GM15510 (cell line): ENCODE data around the gene MEGF8.

Source experiments
- POLR2A ChIP-seq: IDR thresholded peaks from 3 replicates; pipeline ENCODE4 v1.6.1; 2011; ENCODE audit warnings: borderline replicate concordance; ENCODE audit not compliant: insufficient read length; ENCODE audit errors: extremely low read depth

The MEGF8 gene

GRCh38 chr19:42284066-42284501, 41.4 kb upstream of the MEGF8 start:
- peak; percentile 54 for TF ChIP-seq POLR2A

- TF ChIP-seq POLR2A = no peak
Measured at GRCh38 chr19:42284591-42285341, 40.7 kb upstream of the MEGF8 start.

GRCh38 chr19:42285541-42285941, 39.9 kb upstream of the MEGF8 start:
- TF ChIP-seq POLR2A = no peak

- no peak for TF ChIP-seq POLR2A
Measured at GRCh38 chr19:42285988-42286348, 39.5 kb upstream of the MEGF8 start.

GRCh38 chr19:42286349-42287016, 39.0 kb upstream of the MEGF8 start:
- no peak for TF ChIP-seq POLR2A

- TF ChIP-seq POLR2A = no peak
Measured at GRCh38 chr19:42287017-42287826, 38.2 kb upstream of the MEGF8 start.

- no peak for TF ChIP-seq POLR2A
Measured at GRCh38 chr19:42287827-42288107, 37.7 kb upstream of the MEGF8 start.

GRCh38 chr19:42288387-42288786, 37.0 kb upstream of the MEGF8 start:
- no peak for TF ChIP-seq POLR2A

GRCh38 chr19:42288881-42289555, 36.4 kb upstream of the MEGF8 start:
- no peak for TF ChIP-seq POLR2A

- no peak for TF ChIP-seq POLR2A
Measured at GRCh38 chr19:42289556-42290041, 35.8 kb upstream of the MEGF8 start.

- no peak for TF ChIP-seq POLR2A
Measured at GRCh38 chr19:42290136-42290522, 35.3 kb upstream of the MEGF8 start.

- no peak for TF ChIP-seq POLR2A
Measured at GRCh38 chr19:42290523-42291434, 34.7 kb upstream of the MEGF8 start.

- no peak for TF ChIP-seq POLR2A
Measured at GRCh38 chr19:42291435-42291810, 34.0 kb upstream of the MEGF8 start.

GRCh38 chr19:42292042-42292960, 33.1 kb upstream of the MEGF8 start:
- TF ChIP-seq POLR2A = no peak

- no peak for TF ChIP-seq POLR2A
Measured at GRCh38 chr19:42292963-42293362, 32.5 kb upstream of the MEGF8 start.
